Ovary (tissue), 9 donors: Measurements from ENCODE around the gene TMCO4. TPM values are rescaled to one million over a fixed set of nuclear protein-coding genes. Genes with fewer than 3 reads are reported as not detected.

ENCODE experiments used
- DNase-seq, 5 donors: peaks; one replicate each; pipeline ENCODE4 v3.0.0-alpha.2; 2019 to 2020
- H3K27ac ChIP-seq, 2 donors: fragments of 200-600 bp; one replicate each; pipeline versions ENCODE4 v1.5.1 to v1.8.0; 2019 to 2022
- H3K27me3 ChIP-seq: fragments of 200-600 bp; one replicate; pipeline ENCODE4 v1.8.0; 2022
- H3K36me3 ChIP-seq: fragments of 200-600 bp; sonication (generic); one replicate; pipeline ENCODE4 v1.5.1; 2019
- H3K4me1 ChIP-seq: one replicate; pipeline ENCODE4 v1.8.1; 2013; ENCODE audit warnings: mild to moderate bottlenecking, moderate library complexity; ENCODE audit not compliant: insufficient read depth
- H3K4me3 ChIP-seq: fragments of 200-600 bp; sonication (generic); one replicate; pipeline ENCODE4 v1.5.1; 2017
- H3K9me3 ChIP-seq, 2 donors: fragments of 200-600 bp in 1 of 2; sonication (generic) in 1 of 2; one replicate each; pipeline versions ENCODE4 v1.5.1 to v1.8.1; 2013 to 2019; ENCODE audit warnings: mild to moderate bottlenecking in 1 of 2, moderate library complexity in 1 of 2
- EP300 ChIP-seq: sonication (generic); formaldehyde crosslinking; IDR thresholded peaks from one replicate; pipeline ENCODE4 v1.6.1; 2017; ENCODE audit warnings: antibody characterized with exemption
- POLR2A ChIP-seq: fragments of 450-650 bp; IDR thresholded peaks from one replicate; pipeline ENCODE4 v1.6.1; 2017; ENCODE audit warnings: antibody characterized with exemption, mild to moderate bottlenecking, moderate library complexity
- WGBS, 3 donors: extraction: QIAGEN DNeasy Blood & Tissue Kit in 1 of 3; methylation state at CpG; one replicate each; pipeline versions ENCODE4 v1.1.5 to v1.1.7; 2013 to 2017; 5-methylcytosine and 5-hydroxymethylcytosine counted together
- intact Hi-C, 4 donors: fragments of 100-400 bp; cut with DNase I; formaldehyde crosslinking; loops; one replicate each; pipeline versions ENCODE4 v1.11.0 to v1.15.1; 2022 to 2023
- polyA plus RNA-seq, 2 donors: library from polyadenylated mRNA; stranded (reverse); fragments of 200-250 nt in 1 of 2; fragments of 350-450 nt in 1 of 2; fragmentation: Illumina TruSeq in 1 of 2; extraction: RNeasy Lipid Tissue Mini Kit (QIAGEN cat#74804) in 1 of 2; gene quantifications; one replicate each; pipeline ENCODE4 v1.2.3, GENCODE V29; 2013 to 2014
- total RNA-seq, 7 donors: library from RNA; depleted of rRNA in 2 of 7; stranded (reverse); fragments of >200 nt in 2 of 7; fragmentation: NEBNext Ultra II Directional in 3 of 7; extraction: Animal tissue kit (Norgen Biotek cat#: 25700) in 3 of 7; gene quantifications; one replicate each; pipeline versions ENCODE4 v1.1.0 to v1.2.4, GENCODE V29; 2016 to 2023
- TF ChIP-seq, protein P1 (sequence below), 3 donors: fragments of 450-650 bp in 2 of 3; fragments of 200-600 bp in 1 of 3; IDR thresholded peaks; one replicate each; pipeline versions ENCODE4 v1.5.1 to v1.8.0; 2016 to 2022; ENCODE audit warnings: antibody characterized with exemption in 3 of 3, mild to moderate bottlenecking in 1 of 3
- donor health status: DM: no; HTN: no; CAD: no; lungs with moderate emphysema.
- donor health status: DM: no; HTN: no; CAD: no.
- donor health status: Bipolar disorder and iron deficiency.
- donor health status: DM: yes; HTN: yes; CAD: no.
- donor health status: DM: no; HTN: no; CAD: no.
- donor health status: DM: yes; HTN: yes; CAD: no.

Gene TMCO4
- total and polyA plus RNA-seq, 9 donors = 14.2 to 26.0 (median 21.4) TPM

GRCh38 chr1:19655718-19656080 is 144.0 kb downstream of the TMCO4 start:
- intact Hi-C loops = loop anchor here in 2 of 4 donors (5.0 kb wide), 2 partner anchors 308 to 403 kb away; partner anchors contain the start of genes EMC1 (in 1 of the 2) and MRTO4 (in 1 of the 2)
- Histone ChIP-seq H3K36me3 (no peaks in the 10 kb centered on the region), H3K4me1 (peaks cover 15% of the 10 kb centered on the region), H3K27ac (peak overlapping the region in 1 of 2 donors; percentile 36), H3K27me3 (no peaks in the 10 kb centered on the region), H3K9me3 (no peaks in the 10 kb centered on the region), H3K4me3 (no peak overlapping the region)
- 83 to 90% (median 86%) methylated on average over 8 of the region's 8 CpGs for WGBS, 3 donors
- TF ChIP-seq POLR2A (no peak), EP300 (no peak)
- TF ChIP-seq, protein P1, sequence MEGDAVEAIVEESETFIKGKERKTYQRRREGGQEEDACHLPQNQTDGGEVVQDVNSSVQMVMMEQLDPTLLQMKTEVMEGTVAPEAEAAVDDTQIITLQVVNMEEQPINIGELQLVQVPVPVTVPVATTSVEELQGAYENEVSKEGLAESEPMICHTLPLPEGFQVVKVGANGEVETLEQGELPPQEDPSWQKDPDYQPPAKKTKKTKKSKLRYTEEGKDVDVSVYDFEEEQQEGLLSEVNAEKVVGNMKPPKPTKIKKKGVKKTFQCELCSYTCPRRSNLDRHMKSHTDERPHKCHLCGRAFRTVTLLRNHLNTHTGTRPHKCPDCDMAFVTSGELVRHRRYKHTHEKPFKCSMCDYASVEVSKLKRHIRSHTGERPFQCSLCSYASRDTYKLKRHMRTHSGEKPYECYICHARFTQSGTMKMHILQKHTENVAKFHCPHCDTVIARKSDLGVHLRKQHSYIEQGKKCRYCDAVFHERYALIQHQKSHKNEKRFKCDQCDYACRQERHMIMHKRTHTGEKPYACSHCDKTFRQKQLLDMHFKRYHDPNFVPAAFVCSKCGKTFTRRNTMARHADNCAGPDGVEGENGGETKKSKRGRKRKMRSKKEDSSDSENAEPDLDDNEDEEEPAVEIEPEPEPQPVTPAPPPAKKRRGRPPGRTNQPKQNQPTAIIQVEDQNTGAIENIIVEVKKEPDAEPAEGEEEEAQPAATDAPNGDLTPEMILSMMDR (IDR thresholded peaks at IDR 0.05) = no peak
- DNase-seq = no peak

DNA sequence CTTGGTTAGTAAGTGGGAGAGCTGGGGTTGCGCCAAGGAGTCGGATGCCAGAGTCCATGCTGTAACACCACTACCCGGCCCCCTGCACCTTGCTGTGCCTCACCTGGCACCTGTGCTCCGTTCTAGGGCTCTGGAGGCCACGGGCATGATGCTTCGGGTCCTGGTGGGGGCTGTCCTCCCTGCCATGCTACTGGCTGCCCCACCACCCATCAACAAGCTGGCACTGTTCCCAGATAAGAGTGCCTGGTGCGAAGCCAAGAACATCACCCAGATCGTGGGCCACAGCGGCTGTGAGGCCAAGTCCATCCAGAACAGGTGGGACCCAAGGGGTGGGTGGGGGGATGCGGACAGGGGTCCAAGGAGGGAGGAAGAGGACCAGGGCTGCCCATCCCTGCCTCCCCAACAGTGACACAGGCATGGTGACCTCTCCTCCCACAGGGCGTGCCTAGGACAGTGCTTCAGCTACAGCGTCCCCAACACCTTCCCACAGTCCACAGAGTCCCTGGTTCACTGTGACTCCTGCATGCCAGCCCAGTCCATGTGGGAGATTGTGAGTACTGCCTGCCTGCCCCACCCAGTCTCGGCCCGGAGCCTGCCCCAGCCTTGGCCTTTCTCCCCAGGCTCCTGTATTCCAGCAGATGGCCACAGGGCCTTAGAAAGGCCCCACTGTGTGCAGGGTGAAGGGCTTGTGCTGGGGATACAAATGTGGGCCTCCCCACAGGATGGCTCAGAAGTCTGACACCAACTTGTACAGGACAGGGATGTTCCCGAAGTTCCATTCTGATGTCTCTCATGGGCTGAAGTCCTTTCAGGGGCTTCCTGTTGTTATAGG is 144.6 kb downstream of the TMCO4 start:
- Histone ChIP-seq H3K27me3 (no peaks in the 10 kb centered on the region), H3K9me3 (no peaks in the 10 kb centered on the region), H3K4me3 (no peak overlapping the region), H3K36me3 (no peaks in the 10 kb centered on the region), H3K27ac (peak overlapping the region in 1 of 2 donors; percentile 36), H3K4me1 (peaks cover 19% of the 10 kb centered on the region)
- 60 to 65% (median 64%) methylated on average over 15 of the region's 15 CpGs for WGBS, 3 donors
- no peak for TF ChIP-seq POLR2A
- TF ChIP-seq, protein P1 (IDR thresholded peaks at IDR 0.05) = no peak
- intact Hi-C loops = loop anchor here (5.0 kb wide), 4 partner anchors 263 to 403 kb away; partner anchors contain the start of genes EMC1 (in 1 of the 4) and MRTO4 (in 1 of the 4)
- peak in 3 of 5 donors; percentile 44 to 61 (median 59) for DNase-seq

DNA sequence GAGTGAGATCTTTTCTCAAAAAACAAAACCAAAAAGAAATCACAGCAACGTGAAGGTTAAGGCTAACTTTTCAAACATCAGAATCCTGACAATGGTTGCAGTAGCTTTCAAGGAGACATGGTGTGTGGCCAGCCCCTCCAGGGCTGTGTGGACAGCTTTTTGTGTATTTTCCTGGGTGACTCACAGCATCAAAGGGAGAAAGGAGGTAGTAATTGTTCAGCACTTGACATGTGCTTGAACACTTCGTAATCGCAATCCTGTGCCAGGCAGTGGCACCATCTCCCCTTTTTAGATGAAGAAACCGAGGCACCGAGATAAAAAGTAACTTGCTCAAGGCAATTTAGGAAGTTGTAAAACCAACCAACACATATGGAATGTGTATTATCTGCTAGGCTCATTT is 145.3 kb downstream of the TMCO4 start:
- WGBS, 3 donors = 71 to 75% (median 72%) methylated on average over 5 of the region's 5 CpGs
- Histone ChIP-seq H3K4me1 (peaks cover 25% of the 10 kb centered on the region), H3K4me3 (no peak overlapping the region), H3K36me3 (no peaks in the 10 kb centered on the region), H3K27ac (no peak overlapping the region), H3K9me3 (no peaks in the 10 kb centered on the region), H3K27me3 (no peaks in the 10 kb centered on the region)
- DNase-seq = no peak
- TF ChIP-seq EP300 = no peak
- no peak for TF ChIP-seq POLR2A
- TF ChIP-seq, protein P1 (IDR thresholded peaks at IDR 0.05) = no peak
- intact Hi-C loops = loop anchor here (5.0 kb wide), 2 partner anchors 262 to 312 kb away; no protein-coding TSS in a partner anchor

- H3K36me3 ChIP-seq = no peaks in the 10 kb centered on the region
- H3K9me3 ChIP-seq = no peaks in the 10 kb centered on the region
- H3K4me3 ChIP-seq = peak overlapping the region; percentile 3
- WGBS, 3 donors = 12 to 16% (median 15%) methylated on average over 11 of the region's 11 CpGs
- peak; percentile 63 to 79 (median 75) for DNase-seq
- intact Hi-C loops = loop anchor here (2.0 to 5.0 kb wide), 3 partner anchors 162 to 309 kb away; no protein-coding TSS in a partner anchor
- TF ChIP-seq, protein P1 (IDR thresholded peaks at IDR 0.05) = peak in 2 of 3 donors; percentile 61 to 76
- TF ChIP-seq EP300 = no peak
- H3K27me3 ChIP-seq = no peaks in the 10 kb centered on the region
- H3K27ac ChIP-seq = peak overlapping the region; percentile 50 to 80
- H3K4me1 ChIP-seq = peaks cover 42% of the 10 kb centered on the region
Observed at GRCh38 chr1:19651141-19651737, 148.5 kb downstream of the TMCO4 start.
